ENCODE results near the gene ITCH.
"Not testable (repeated sequence)": the region's sequence is repeated elsewhere in the genome, so short reads cannot be mapped to it uniquely, and the experiment has no call there.

Gene ITCH

DNA sequence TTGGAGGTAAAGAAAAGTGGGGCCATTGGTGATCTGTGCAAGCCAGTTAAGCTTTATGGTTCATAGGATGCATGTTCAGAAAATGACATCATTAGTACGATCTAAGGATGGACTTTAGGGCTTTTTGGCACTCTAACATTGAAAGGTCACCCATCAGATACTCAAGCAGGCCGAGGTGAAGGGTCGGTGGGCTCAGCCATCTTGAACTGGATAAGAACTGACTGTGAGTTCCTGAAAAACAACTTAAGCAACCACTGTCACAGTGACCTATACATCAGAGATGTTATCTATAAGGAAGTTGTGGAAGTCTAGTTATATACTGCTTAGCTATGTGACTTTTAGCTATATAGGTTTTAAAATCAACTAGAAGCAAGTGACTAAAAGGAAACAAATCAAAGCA is 13.0 kb upstream of the ITCH start:
- H3K4me3 ChIP-seq (ENCODE audit: low read depth, low read length), result no peak overlapping the region
- no peak overlapping the region for H3K27ac ChIP-seq (ENCODE audit: extremely low read depth, low read depth, low read length)
- H3K9me3 ChIP-seq (ENCODE audit: control insufficient read depth, insufficient read depth, low read depth, low read length), result no peaks in the 10 kb centered on the region
- H3K36me3 ChIP-seq (ENCODE audit: control insufficient read depth in 2 of 2, insufficient read depth in 1 of 2, low read length in 2 of 2), result no peaks in the 10 kb centered on the region
- no peaks in the 10 kb centered on the region for H3K4me1 ChIP-seq (ENCODE audit: control insufficient read depth, insufficient read depth, low read length)
- no peak for TF ChIP-seq ZBTB7A (tag by site-specific recombination; IDR thresholded peaks at IDR 0.05; ENCODE audit: low read depth)
- TF ChIP-seq, protein P1, sequence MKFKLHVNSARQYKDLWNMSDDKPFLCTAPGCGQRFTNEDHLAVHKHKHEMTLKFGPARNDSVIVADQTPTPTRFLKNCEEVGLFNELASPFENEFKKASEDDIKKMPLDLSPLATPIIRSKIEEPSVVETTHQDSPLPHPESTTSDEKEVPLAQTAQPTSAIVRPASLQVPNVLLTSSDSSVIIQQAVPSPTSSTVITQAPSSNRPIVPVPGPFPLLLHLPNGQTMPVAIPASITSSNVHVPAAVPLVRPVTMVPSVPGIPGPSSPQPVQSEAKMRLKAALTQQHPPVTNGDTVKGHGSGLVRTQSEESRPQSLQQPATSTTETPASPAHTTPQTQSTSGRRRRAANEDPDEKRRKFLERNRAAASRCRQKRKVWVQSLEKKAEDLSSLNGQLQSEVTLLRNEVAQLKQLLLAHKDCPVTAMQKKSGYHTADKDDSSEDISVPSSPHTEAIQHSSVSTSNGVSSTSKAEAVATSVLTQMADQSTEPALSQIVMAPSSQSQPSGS (tag by site-specific recombination; IDR thresholded peaks at IDR 0.05; ENCODE audit: low read depth), result peak; percentile 69
- ChIA-PET POLR2A (interaction anchor here (1.6 kb wide), 1 partner anchor 13 kb away, joined by 6 read pairs; the partner anchor contains the start of gene ITCH), CTCF (interaction anchor here (1.4 kb wide), 1 partner anchor 37 kb away, joined by 5 read pairs; no protein-coding TSS in a partner anchor)

- CTCF ChIA-PET; H3K4me3 ChIP-seq (ENCODE audit: low read depth, low read length): not testable (repeated sequence)
- POLR2A ChIA-PET, result interaction anchor here (1.3 kb wide), 1 partner anchor 10 kb away, joined by 10 read pairs; the partner anchor contains the start of gene ITCH
Measured at GRCh38 chr20:34353467-34353866, 9.6 kb upstream of the ITCH start.

DNA sequence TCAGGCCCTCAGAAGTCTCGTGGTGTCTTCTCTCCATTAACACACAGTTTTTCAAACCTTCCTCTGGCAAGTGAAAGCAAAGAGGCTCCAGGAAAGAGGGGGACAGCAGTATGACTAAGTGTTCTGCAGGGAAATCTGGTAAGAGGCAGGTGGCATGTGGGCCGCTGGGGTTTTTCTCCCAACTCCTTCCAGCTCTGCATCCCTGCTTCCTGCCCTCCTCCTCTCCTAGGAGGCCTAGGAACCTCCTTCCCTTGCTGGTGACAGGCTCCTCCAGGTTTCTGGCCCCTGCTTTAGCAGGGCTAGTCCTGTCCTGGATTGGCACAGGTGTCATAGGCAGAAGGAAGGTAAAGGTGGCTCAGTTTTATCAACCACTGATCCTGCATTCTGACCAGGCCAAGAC is 7.6 kb upstream of the ITCH start:
- H3K36me3 ChIP-seq (ENCODE audit: control insufficient read depth in 2 of 2, insufficient read depth in 1 of 2, low read length in 2 of 2), result no peaks in the 10 kb centered on the region
- H3K4me3 ChIP-seq (ENCODE audit: low read depth, low read length), result no peak overlapping the region
- no peak for TF ChIP-seq MZF1 (tag by site-specific recombination; IDR thresholded peaks at IDR 0.05; ENCODE audit: borderline replicate concordance)
- TF ChIP-seq ZNF600 (tag by site-specific recombination; IDR thresholded peaks at IDR 0.05), result 0 out of 2 replicates have a peak, but pooled peaks have one; percentile 25
- TF ChIP-seq PRDM1 (tag by site-specific recombination; IDR thresholded peaks at IDR 0.05), result 0 out of 2 replicates have a peak, but pooled peaks have one; percentile 8
- no peak for TF ChIP-seq ZNF239 (tag by site-specific recombination; IDR thresholded peaks at IDR 0.05)
- no peaks in the 10 kb centered on the region for H3K9me3 ChIP-seq (ENCODE audit: control insufficient read depth, insufficient read depth, low read depth, low read length)
- H3K27ac ChIP-seq (ENCODE audit: extremely low read depth, low read depth, low read length), result no peak overlapping the region
- ChIA-PET POLR2A (no interaction called here), CTCF (interaction anchor here (0.7 kb wide), 1 partner anchor 26 kb away, joined by 3 read pairs; no protein-coding TSS in a partner anchor)
- no peaks in the 10 kb centered on the region for H3K4me1 ChIP-seq (ENCODE audit: control insufficient read depth, insufficient read depth, low read length)

More at GRCh38 chr20:34353467-34353866, 9.6 kb upstream of the ITCH start:
- H3K36me3 ChIP-seq (ENCODE audit: control insufficient read depth in 2 of 2, insufficient read depth in 1 of 2, low read length in 2 of 2); H3K9me3 ChIP-seq (ENCODE audit: control insufficient read depth, insufficient read depth, low read depth, low read length); H3K4me1 ChIP-seq (ENCODE audit: control insufficient read depth, insufficient read depth, low read length); H3K27ac ChIP-seq (ENCODE audit: extremely low read depth, low read depth, low read length): not testable (repeated sequence)

- CTCF ChIA-PET, result interaction anchor here (0.6 kb wide), 1 partner anchor 1452 kb away, joined by 3 read pairs; no protein-coding TSS in a partner anchor
- POLR2A ChIA-PET; H3K4me1 ChIP-seq (ENCODE audit: control insufficient read depth, insufficient read depth, low read length); H3K27ac ChIP-seq (ENCODE audit: extremely low read depth, low read depth, low read length); H3K4me3 ChIP-seq (ENCODE audit: low read depth, low read length); H3K9me3 ChIP-seq (ENCODE audit: control insufficient read depth, insufficient read depth, low read depth, low read length); H3K36me3 ChIP-seq (ENCODE audit: control insufficient read depth in 2 of 2, insufficient read depth in 1 of 2, low read length in 2 of 2): not testable (repeated sequence)
Measured at GRCh38 chr20:34359729-34360128, 3.3 kb upstream of the ITCH start.

GRCh38 chr20:34362502-34363061 is 491 bp upstream of the ITCH start:
- CTCF ChIA-PET, result interaction anchor here (0.5 to 2.6 kb wide), 8 partner anchors 15 to 1077 kb away, joined by 3 to 15 read pairs (median 3); no protein-coding TSS in a partner anchor
- H3K4me3 ChIP-seq (ENCODE audit: low read depth, low read length), result peak overlapping the region; percentile 20
- H3K27ac ChIP-seq (ENCODE audit: extremely low read depth, low read depth, low read length), result no peak overlapping the region
- H3K9me3 ChIP-seq (ENCODE audit: control insufficient read depth, insufficient read depth, low read depth, low read length), result no peaks in the 10 kb centered on the region
- H3K36me3 ChIP-seq (ENCODE audit: control insufficient read depth in 2 of 2, insufficient read depth in 1 of 2, low read length in 2 of 2), result peaks cover 0 to 5% of the 10 kb centered on the region in 2 experiments; a peak in 2 of 3 replicates
- POLR2A ChIA-PET, result interaction anchor here (0.6 to 2.2 kb wide), 22 partner anchors 9 to 351 kb away, joined by 3 to 17 read pairs (median 6); partner anchors contain the start of genes AHCY, DYNLRB1 and EIF2S2
- H3K4me1 ChIP-seq (ENCODE audit: control insufficient read depth, insufficient read depth, low read length), result 0 out of 2 replicates have a peak, but pooled peaks cover 5% of the 10 kb centered on the region
- TF ChIP-seq, protein P2, sequence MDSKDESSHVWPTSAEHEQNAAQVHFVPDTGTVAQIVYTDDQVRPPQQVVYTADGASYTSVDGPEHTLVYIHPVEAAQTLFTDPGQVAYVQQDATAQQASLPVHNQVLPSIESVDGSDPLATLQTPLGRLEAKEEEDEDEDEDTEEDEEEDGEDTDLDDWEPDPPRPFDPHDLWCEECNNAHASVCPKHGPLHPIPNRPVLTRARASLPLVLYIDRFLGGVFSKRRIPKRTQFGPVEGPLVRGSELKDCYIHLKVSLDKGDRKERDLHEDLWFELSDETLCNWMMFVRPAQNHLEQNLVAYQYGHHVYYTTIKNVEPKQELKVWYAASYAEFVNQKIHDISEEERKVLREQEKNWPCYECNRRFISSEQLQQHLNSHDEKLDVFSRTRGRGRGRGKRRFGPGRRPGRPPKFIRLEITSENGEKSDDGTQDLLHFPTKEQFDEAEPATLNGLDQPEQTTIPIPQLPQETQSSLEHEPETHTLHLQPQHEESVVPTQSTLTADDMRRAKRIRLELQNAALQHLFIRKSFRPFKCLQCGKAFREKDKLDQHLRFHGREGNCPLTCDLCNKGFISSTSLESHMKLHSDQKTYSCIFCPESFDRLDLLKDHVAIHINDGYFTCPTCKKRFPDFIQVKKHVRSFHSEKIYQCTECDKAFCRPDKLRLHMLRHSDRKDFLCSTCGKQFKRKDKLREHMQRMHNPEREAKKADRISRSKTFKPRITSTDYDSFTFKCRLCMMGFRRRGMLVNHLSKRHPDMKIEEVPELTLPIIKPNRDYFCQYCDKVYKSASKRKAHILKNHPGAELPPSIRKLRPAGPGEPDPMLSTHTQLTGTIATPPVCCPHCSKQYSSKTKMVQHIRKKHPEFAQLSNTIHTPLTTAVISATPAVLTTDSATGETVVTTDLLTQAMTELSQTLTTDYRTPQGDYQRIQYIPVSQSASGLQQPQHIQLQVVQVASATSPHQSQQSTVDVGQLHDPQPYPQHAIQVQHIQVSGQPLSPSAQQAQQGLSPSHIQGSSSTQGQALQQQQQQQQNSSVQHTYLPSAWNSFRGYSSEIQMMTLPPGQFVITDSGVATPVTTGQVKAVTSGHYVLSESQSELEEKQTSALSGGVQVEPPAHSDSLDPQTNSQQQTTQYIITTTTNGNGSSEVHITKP (tag by site-specific recombination; IDR thresholded peaks at IDR 0.05), result peak; percentile 93
- TF ChIP-seq ZNF449 (tag by site-specific recombination; IDR thresholded peaks at IDR 0.05), result 0 out of 2 replicates have a peak, but pooled peaks have one; percentile 13
- no peak for TF ChIP-seq ZNF37A (tag by site-specific recombination; IDR thresholded peaks at IDR 0.05)
- TF ChIP-seq KLF1 (tag by site-specific recombination; IDR thresholded peaks at IDR 0.05), result 0 out of 2 replicates have a peak, but pooled peaks have one; percentile 9
- no peak for TF ChIP-seq PRDM1 (tag by site-specific recombination; IDR thresholded peaks at IDR 0.05)
- no peak for TF ChIP-seq ZNF843 (tag by site-specific recombination; IDR thresholded peaks at IDR 0.05)
- no peak for TF ChIP-seq ZNF274 (IDR thresholded peaks at IDR 0.05; ENCODE audit: low read length)
- no peak for TF ChIP-seq ZNF274 (tag by site-specific recombination; IDR thresholded peaks at IDR 0.05; ENCODE audit: borderline replicate concordance)
- TF ChIP-seq ZNF704 (tag by site-specific recombination; IDR thresholded peaks at IDR 0.05), result no peak
- no peak for TF ChIP-seq ZNF133 (tag by site-specific recombination; IDR thresholded peaks at IDR 0.05)
